ENCODE measurements around the gene PLP1. TPM values are rescaled to one million over a fixed set of nuclear protein-coding genes. Genes with fewer than 3 reads are reported as not detected.

PLP1 gene
- total RNA-seq, 1 donor from 2014 or later, result 0.46 TPM

DNA sequence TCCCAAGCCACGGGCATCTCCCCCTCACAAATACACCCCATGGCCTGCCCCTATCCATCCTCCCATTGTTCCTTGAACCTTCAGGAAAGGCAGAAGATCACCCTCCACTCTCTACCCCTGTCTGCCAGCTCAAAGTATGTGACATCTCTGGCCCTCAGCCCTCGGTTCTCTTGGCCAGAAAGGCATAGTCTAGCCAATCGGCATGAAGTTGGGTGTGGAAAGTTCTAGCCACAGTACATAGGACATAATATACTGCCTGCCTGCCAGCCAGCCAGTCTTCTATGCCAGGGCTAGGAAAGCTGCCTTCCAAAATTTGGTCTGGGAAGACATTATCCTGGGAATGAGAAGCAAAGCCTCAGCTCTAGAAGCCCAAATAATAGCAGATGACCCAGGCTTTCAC lies 3.2 kb upstream of the PLP1 start:
- Mint-ChIP-seq H3K27ac (no peak overlapping the region), H3K27me3 (peaks cover 12% of the 10 kb centered on the region), H3K4me1 (ENCODE audit: low read depth) (peaks cover under 1% of the 10 kb centered on the region)

DNA sequence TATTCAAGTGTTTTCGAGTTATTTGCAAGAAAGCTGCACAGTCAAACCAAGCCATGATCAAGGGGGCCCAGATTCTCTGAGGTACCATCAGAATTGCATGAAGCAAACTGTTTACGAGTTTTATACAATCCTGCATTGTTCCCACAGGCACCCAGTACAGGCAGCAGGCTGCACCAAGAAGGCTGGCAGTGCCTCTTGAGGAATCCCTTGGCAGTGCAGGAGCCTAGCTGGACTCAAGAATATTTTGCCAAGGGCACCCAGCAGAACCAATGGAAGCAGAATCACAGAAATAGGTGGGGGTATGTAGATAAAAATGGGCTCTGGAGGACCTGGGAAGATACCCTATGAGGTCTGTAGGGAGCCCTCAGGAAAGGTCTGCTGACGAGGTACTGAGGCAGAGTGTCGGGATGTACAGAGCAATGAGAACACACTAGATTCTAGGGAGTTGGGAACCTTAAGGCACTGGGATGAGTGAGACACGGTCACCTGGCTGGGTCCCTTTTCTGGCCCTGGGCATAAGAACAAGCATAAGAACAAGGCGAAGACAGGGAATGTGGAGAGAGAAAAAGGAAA lies 2.5 kb upstream of the PLP1 start:
- TF ChIP-seq, protein P1, sequence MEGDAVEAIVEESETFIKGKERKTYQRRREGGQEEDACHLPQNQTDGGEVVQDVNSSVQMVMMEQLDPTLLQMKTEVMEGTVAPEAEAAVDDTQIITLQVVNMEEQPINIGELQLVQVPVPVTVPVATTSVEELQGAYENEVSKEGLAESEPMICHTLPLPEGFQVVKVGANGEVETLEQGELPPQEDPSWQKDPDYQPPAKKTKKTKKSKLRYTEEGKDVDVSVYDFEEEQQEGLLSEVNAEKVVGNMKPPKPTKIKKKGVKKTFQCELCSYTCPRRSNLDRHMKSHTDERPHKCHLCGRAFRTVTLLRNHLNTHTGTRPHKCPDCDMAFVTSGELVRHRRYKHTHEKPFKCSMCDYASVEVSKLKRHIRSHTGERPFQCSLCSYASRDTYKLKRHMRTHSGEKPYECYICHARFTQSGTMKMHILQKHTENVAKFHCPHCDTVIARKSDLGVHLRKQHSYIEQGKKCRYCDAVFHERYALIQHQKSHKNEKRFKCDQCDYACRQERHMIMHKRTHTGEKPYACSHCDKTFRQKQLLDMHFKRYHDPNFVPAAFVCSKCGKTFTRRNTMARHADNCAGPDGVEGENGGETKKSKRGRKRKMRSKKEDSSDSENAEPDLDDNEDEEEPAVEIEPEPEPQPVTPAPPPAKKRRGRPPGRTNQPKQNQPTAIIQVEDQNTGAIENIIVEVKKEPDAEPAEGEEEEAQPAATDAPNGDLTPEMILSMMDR (IDR thresholded peaks at IDR 0.05; ENCODE audit: unreplicated experiment), result no peak
- Mint-ChIP-seq H3K27ac (no peak overlapping the region), H3K9me3 (ENCODE audit: low read depth) (no peaks in the 10 kb centered on the region), H3K4me1 (ENCODE audit: low read depth) (no peaks in the 10 kb centered on the region), H3K27me3 (peaks cover 12% of the 10 kb centered on the region), H3K4me3 (ENCODE audit: low read depth) (no peak overlapping the region), H3K36me3 (ENCODE audit: insufficient read depth) (no peaks in the 10 kb centered on the region)
- no peak for DNase-seq (ENCODE audit: low spot score, unreplicated experiment)

More for the DNA sequence above, 3.2 kb upstream of the PLP1 start:
- Mint-ChIP-seq H3K4me3 (ENCODE audit: low read depth) (no peak overlapping the region), H3K36me3 (ENCODE audit: insufficient read depth) (no peaks in the 10 kb centered on the region), H3K9me3 (ENCODE audit: low read depth) (no peaks in the 10 kb centered on the region)
- no peak for DNase-seq (ENCODE audit: low spot score, unreplicated experiment)
- TF ChIP-seq, protein P1 (IDR thresholded peaks at IDR 0.05; ENCODE audit: unreplicated experiment), result no peak

DNA sequence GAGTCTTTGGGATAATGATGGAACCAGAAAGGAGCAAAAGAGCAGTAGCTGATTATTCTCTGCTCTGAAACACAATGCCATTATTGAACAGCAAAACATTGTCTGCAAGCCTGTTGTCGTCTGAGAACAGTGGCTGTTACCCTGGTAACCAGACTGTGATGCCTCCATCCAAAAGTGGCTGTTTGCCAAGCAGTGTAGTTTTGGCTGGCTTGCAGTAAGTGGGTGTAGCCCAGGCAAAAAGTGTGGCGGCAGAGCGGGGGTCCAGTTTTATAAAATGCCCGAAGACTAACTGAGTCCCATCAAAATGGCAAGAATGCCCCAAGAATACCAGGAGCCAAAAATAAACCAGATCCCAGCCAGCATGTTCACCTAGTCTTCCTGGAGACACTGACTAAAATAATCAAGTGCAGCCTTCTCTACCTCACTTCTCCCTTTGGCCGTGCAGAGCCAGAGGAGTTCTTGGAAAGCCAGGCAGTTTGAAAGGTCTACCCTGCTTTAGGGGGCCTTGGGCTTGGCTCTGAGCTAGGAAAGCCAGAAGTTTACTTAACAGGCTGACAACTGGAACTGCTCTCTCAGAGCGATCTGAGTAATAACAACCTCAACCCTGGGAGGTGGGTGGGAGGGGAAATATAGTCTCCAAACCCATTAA lies 2.6 kb downstream of the PLP1 start:
- TF ChIP-seq, protein P1 (IDR thresholded peaks at IDR 0.05; ENCODE audit: unreplicated experiment), result no peak
- Mint-ChIP-seq H3K27me3 (peaks cover 10% of the 10 kb centered on the region), H3K9me3 (ENCODE audit: low read depth) (no peaks in the 10 kb centered on the region), H3K36me3 (ENCODE audit: insufficient read depth) (no peaks in the 10 kb centered on the region), H3K27ac (no peak overlapping the region), H3K4me1 (ENCODE audit: low read depth) (peaks cover 13% of the 10 kb centered on the region), H3K4me3 (ENCODE audit: low read depth) (no peak overlapping the region)
- DNase-seq (ENCODE audit: low spot score, unreplicated experiment), result no peak

DNA sequence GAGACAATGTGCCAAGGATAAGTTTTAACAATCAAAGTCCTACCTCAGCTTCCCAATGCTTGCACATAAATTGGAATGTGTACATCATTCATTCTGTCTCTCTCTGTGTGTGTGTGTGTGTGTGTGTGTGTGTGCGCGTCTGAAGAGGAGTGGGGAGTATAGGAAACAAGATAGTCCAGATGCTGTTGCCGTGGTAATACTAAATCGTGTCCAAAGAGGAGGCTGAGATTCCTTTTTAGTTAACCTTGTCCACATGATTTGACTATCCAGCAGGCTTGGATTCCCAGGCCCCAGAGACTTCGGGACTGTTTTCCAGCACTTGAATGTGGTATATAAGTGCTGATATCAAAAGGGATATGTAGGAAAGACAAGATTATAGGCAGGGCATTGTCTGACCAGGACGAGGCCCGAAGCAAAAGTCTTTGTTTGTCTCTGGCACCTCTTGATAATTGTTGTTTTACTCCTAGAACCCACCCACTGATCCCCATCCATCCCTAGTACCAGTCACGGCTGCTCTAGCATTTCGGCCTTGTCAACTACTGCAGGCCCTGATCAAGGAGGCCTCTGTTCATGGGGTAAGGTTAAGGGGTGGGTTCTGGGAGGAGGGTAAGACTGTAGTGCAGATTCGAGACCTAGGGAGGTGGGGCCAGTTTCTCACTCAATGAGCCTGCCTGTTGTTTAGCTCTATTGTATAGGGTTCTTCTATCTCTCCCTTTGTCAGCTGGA lies 3.9 kb downstream of the PLP1 start:
- Mint-ChIP-seq H3K4me3 (ENCODE audit: low read depth) (no peak overlapping the region), H3K9me3 (ENCODE audit: low read depth) (no peaks in the 10 kb centered on the region), H3K36me3 (ENCODE audit: insufficient read depth) (no peaks in the 10 kb centered on the region), H3K27ac (no peak overlapping the region), H3K27me3 (peaks cover 6% of the 10 kb centered on the region), H3K4me1 (ENCODE audit: low read depth) (peaks cover 13% of the 10 kb centered on the region)
- no peak for DNase-seq (ENCODE audit: low spot score, unreplicated experiment)
- TF ChIP-seq, protein P1 (IDR thresholded peaks at IDR 0.05; ENCODE audit: unreplicated experiment), result no peak

DNA sequence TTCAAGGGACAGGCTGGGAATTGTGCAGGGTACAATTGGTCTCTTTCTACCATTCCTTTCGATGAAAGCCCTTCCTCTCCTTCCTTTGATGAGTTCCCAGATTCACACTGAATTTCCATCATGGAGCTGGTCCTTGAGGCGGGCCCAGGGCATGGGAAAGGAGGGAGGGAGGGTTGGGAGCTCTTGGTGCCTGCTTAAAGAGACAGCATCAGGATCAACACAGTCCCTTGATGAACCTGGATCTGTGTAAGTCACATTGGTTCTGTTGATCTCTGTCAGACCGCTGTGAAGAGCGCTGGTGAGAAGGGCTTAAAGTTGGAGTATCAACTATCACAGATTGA lies 4.4 kb downstream of the PLP1 start:
- Mint-ChIP-seq H3K9me3 (ENCODE audit: low read depth) (no peaks in the 10 kb centered on the region), H3K27me3 (peaks cover 4% of the 10 kb centered on the region), H3K4me1 (ENCODE audit: low read depth) (peaks cover 13% of the 10 kb centered on the region), H3K4me3 (ENCODE audit: low read depth) (no peak overlapping the region), H3K36me3 (ENCODE audit: insufficient read depth) (no peaks in the 10 kb centered on the region), H3K27ac (no peak overlapping the region)
- DNase-seq (ENCODE audit: low spot score, unreplicated experiment), result no peak
- TF ChIP-seq, protein P1 (IDR thresholded peaks at IDR 0.05; ENCODE audit: unreplicated experiment), result no peak

Data from progenitor cell of endocrine pancreas (in vitro differentiated cells).